AG09319 (cell line): ENCODE measurements around the gene DOLK.

ENCODE experiments used
- DNase-seq: peaks from one replicate; pipeline ENCODE4 v3.0.0-alpha.2; 2010; ENCODE audit warnings: low read depth; ENCODE audit errors: extremely low read depth
- CTCF ChIP-seq: IDR thresholded peaks from 2 replicates; pipeline ENCODE4 v1.5.1; 2011; ENCODE audit warnings: low read depth, mild to moderate bottlenecking, inconsistent platforms, low read length, moderate library complexity

DOLK gene

DNA sequence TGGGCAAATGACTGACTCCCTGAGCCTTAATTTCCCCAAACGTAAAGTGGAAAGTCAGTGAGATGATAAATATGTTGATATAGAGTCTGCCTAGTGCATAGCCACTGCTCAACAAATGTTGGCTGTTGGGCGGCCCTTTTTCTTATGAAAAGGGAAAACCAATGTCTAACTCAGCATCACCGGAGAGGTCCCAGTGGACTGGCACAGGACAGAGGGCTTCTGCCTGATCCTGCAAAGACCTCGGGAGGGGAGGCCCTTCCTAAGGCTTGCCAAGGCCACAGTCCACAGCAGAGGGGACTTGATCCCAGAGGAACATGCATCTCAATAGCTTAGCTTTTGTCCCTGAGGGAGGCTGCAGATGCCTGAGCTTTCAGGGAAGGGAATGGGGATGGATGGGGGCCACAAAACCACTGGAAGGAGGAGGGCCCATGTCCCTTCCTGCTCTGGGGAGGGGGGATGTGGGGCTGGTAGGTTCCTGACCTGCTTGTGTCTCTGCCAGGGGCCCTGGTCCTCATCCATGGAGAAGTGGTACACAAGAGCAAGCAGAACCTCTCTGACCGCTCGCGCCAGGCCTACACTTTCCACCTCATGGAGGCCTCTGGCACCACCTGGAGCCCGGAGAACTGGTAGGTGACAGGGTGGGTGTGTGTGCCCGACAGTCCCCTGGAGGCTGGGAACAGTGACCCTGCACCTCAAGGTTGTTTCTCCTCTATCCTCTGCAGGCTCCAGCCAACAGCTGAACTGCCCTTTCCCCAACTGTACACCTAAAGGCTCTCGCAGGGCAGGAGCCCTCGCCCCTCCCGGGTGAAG, 6.3 kb downstream of the DOLK start:
- TF ChIP-seq CTCF, result no peak
- no peak for DNase-seq

DNA sequence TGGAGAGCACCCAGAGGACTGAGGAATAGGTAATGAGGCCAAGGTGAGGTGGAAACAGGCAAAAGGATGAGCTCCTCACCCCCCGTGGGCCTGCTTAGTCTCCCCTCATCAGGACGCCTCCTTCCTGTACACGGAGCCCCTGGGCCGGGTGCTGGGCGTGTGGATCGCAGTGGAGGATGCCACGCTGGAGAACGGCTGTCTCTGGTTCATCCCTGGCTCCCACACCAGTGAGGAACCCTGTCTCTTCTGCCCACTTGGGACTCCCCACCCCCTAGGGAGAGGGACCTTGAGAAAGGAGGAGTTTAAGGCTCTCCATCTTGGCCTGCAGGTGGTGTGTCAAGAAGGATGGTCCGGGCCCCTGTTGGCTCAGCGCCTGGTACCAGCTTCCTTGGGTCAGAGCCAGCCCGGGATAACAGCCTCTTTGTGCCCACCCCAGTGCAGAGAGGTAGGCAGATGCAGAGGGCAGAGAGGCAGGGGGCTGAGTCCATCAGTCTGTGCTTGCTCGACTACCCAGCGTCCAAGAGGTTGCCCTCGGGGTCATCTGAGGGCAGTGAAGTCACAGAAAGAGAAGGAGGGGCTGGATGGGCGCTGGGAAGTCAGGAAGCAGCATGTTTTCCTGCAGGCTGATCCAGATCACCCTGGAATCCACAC, 7.0 kb downstream of the DOLK start:
- no peak for DNase-seq
- TF ChIP-seq CTCF, result no peak

- no peak for DNase-seq
- no peak for TF ChIP-seq CTCF
Observed at GRCh38 chr9:128937310-128938165, 9.9 kb downstream of the DOLK start.

- no peak for DNase-seq
- no peak for TF ChIP-seq CTCF
Observed at GRCh38 chr9:128936171-128936865, 11.1 kb downstream of the DOLK start.

GRCh38 chr9:128933731-128934130, 13.7 kb downstream of the DOLK start:
- no peak for TF ChIP-seq CTCF

DNA sequence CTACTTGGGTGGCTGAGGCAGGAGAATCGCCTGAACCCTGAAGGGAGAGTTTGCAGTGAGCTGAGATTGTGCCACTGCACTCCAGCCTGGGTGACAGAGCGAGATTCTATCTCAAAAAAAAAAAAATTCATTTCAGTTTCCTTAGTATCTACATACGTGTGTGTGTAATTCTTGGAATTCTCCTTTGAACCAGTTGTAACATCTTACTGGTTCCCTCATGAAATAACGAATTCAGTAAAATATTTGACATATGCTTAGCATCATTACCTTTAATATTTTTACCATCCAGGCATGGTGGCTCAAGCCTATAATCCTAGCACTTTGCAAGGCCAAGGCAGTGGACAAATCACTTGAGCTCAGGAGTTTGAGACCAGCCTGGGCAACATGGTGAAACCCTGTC, 17.8 kb downstream of the DOLK start:
- DNase-seq, result no peak
- TF ChIP-seq CTCF, result no peak

More at GRCh38 chr9:128933731-128934130, 13.7 kb downstream of the DOLK start:
- DNase-seq, result no peak
